GM12878 (cell line): ENCODE measurements around the gene PDK3. TPM values are rescaled to one million over a fixed set of nuclear protein-coding genes. Genes with fewer than 3 reads are reported as not detected.

Experiments used
- ATAC-seq: fragments of 200-7000 bp; cut with Tn5 transposase; 3 replicates; pipeline ENCODE4 v1.9.1; 2020; ENCODE audit warnings: mild to moderate bottlenecking, moderate library complexity
- BruUV-seq: library from RNA; stranded (reverse); fragments of 400-500 nt; replicated peaks from 2 replicates; lab custom pipeline; 2021; lab: Mats Ljungman, UMichigan
- CTCF ChIA-PET: fragments of 300-600 bp; sonication (Branson Sonifier 250); formaldehyde crosslinking; extraction: SDS; loops from one replicate; lab custom pipeline; 2021; ENCODE audit warnings: inconsistent platforms; lab: Yijun Ruan, JAX
- POLR2A ChIA-PET: fragments of 350-600 bp; formaldehyde crosslinking; extraction: SDS; loops from one replicate; lab custom pipeline; 2021; ENCODE audit warnings: inconsistent platforms; lab: Charles Lee
- RAD21 ChIA-PET: fragments of 300-600 bp; sonication (Branson Sonifier 250); formaldehyde crosslinking; loops from one replicate; lab custom pipeline; 2023; ENCODE audit warnings: antibody characterized with exemption; ENCODE audit not compliant: unreplicated experiment; lab: Charles Lee
- SMC1A ChIA-PET: fragments of 300-600 bp; sonication (Branson Sonifier 250); formaldehyde crosslinking; loops from one replicate; lab custom pipeline; 2023; ENCODE audit not compliant: unreplicated experiment, uncharacterized antibody; lab: Charles Lee
- DNase-seq: peaks from one replicate; pipeline ENCODE4 v3.0.0-alpha.2; 2011; ENCODE audit warnings: low read depth, low spot score
- FAIRE-seq: peaks from 3 replicates; lab custom pipeline; 2011; peaks lifted over from hg19 to GRCh38; lab: Jason Lieb, UNC
- H2AFZ ChIP-seq: 2 replicates; pipeline ENCODE4 v1.6.0; 2011; ENCODE audit warnings: low read depth, low read length, control low read depth; ENCODE audit not compliant: control insufficient read depth
- H3K27ac ChIP-seq: 2 replicates; pipeline ENCODE4 v1.5.1; 2011; ENCODE audit warnings: control low read depth; ENCODE audit not compliant: control insufficient read depth, insufficient read depth
- H3K27me3 ChIP-seq, 2 experiments: replicated peaks in 1 of 2; 2 replicates each; pipeline versions ENCODE4 v1.6.0 to v1.6.1; 2011; ENCODE audit warnings: low read length in 1 of 2; ENCODE audit not compliant: control insufficient read depth in 2 of 2, insufficient read depth in 2 of 2
- H3K36me3 ChIP-seq, 2 experiments: 2 replicates each; pipeline ENCODE4 v1.5.1; 2011; ENCODE audit warnings: low read length in 1 of 2; ENCODE audit not compliant: control insufficient read depth in 2 of 2, insufficient read depth in 2 of 2
- H3K4me1 ChIP-seq: 2 replicates; pipeline ENCODE4 v1.6.1; 2011; ENCODE audit warnings: mild to moderate bottlenecking, low read length, moderate library complexity, mixed read lengths; ENCODE audit not compliant: control insufficient read depth, insufficient read depth
- H3K4me2 ChIP-seq: 2 replicates; pipeline ENCODE4 v1.6.0; 2011; ENCODE audit warnings: control low read depth; ENCODE audit not compliant: control insufficient read depth, insufficient read depth
- H3K4me3 ChIP-seq: fragments of 200-600 bp; sonication (generic); 2 replicates; pipeline ENCODE4 v1.5.1; 2016
- H3K79me2 ChIP-seq: 2 replicates; pipeline ENCODE4 v1.6.0; 2011; ENCODE audit warnings: low read length; ENCODE audit not compliant: control insufficient read depth, insufficient read depth
- H3K9ac ChIP-seq: 2 replicates; pipeline ENCODE4 v1.8.0; 2011; ENCODE audit warnings: low read length, control low read depth, mixed read lengths; ENCODE audit not compliant: control insufficient read depth, insufficient read depth
- H3K9me3 ChIP-seq: replicated peaks from 3 replicates; pipeline ENCODE4 v1.5.1; 2011; ENCODE audit warnings: mild to moderate bottlenecking, low read length; ENCODE audit not compliant: control insufficient read depth, insufficient read depth
- H4K20me1 ChIP-seq: 2 replicates; pipeline ENCODE4 v1.6.0; 2011; ENCODE audit not compliant: control insufficient read depth, insufficient read depth
- ATF7 ChIP-seq: fragments of 450-650 bp; IDR thresholded peaks from 2 replicates; pipeline ENCODE4 v1.6.1; 2016; ENCODE audit warnings: low read depth, mild to moderate bottlenecking
- CEBPB ChIP-seq, 2 experiments: fragments of 150-350 bp in 1 of 2; IDR thresholded peaks; 2 replicates each; pipeline ENCODE4 v1.6.1; 2012 to 2014; ENCODE audit warnings: low read depth in 2 of 2, low read length in 2 of 2, borderline replicate concordance in 1 of 2, inconsistent platforms in 1 of 2
- MTA2 ChIP-seq: fragments of 450-650 bp; IDR thresholded peaks from 2 replicates; pipeline ENCODE4 v1.6.1; 2016; ENCODE audit warnings: low read depth, mild to moderate bottlenecking, moderate library complexity
- MYC ChIP-seq: IDR thresholded peaks from 2 replicates; pipeline ENCODE4 v1.6.1; 2011; ENCODE audit warnings: mild to moderate bottlenecking, low read length, moderate library complexity, inconsistent platforms; ENCODE audit not compliant: insufficient read depth, insufficient replicate concordance, insufficient read length, severe bottlenecking
- PAX8 ChIP-seq: fragments of 450-650 bp; IDR thresholded peaks from 2 replicates; pipeline ENCODE4 v1.6.1; 2017; ENCODE audit warnings: mild to moderate bottlenecking, moderate library complexity
- PML ChIP-seq: IDR thresholded peaks from 2 replicates; pipeline ENCODE4 v1.6.1; 2012; ENCODE audit warnings: low read length, inconsistent platforms
- RB1 ChIP-seq: fragments of 450-650 bp; formaldehyde crosslinking; IDR thresholded peaks from 2 replicates; pipeline ENCODE4 v1.6.1; 2017; ENCODE audit warnings: mild to moderate bottlenecking, borderline replicate concordance
- SREBF1 ChIP-seq: IDR thresholded peaks from 2 replicates; pipeline ENCODE4 v1.6.1; 2012; ENCODE audit warnings: mild to moderate bottlenecking, low read length
- TCF3 ChIP-seq: IDR thresholded peaks from 2 replicates; pipeline ENCODE4 v1.6.1; 2012; ENCODE audit warnings: low read depth, mild to moderate bottlenecking, low read length, borderline replicate concordance; ENCODE audit not compliant: insufficient read depth
- TCF7 ChIP-seq: IDR thresholded peaks from 2 replicates; pipeline ENCODE4 v1.6.1; 2014; ENCODE audit warnings: antibody characterized with exemption, borderline replicate concordance
- ZBED1 ChIP-seq: IDR thresholded peaks from 2 replicates; pipeline ENCODE4 v1.6.1; 2016; ENCODE audit warnings: borderline replicate concordance
- ZNF207 ChIP-seq: fragments of 450-650 bp; IDR thresholded peaks from 2 replicates; pipeline ENCODE4 v1.6.1; 2014; ENCODE audit warnings: antibody characterized with exemption, mild to moderate bottlenecking, borderline replicate concordance
- ZNF622 ChIP-seq: fragments of 450-650 bp; IDR thresholded peaks from 2 replicates; pipeline ENCODE4 v1.6.1; 2017; ENCODE audit warnings: mild to moderate bottlenecking, inconsistent platforms
- ZZZ3 ChIP-seq: IDR thresholded peaks from 2 replicates; pipeline ENCODE4 v1.6.1; 2011; ENCODE audit warnings: low read depth; ENCODE audit not compliant: control insufficient read depth, insufficient read length
- WGBS: methylation state at CpG from one replicate; pipeline ENCODE4 v1.1.6; 2016; ENCODE audit warnings: low lambda C conversion rate; ENCODE audit not compliant: insufficient replicate concordance, insufficient coverage; ENCODE audit errors: missing lambda C conversion rate; 5-methylcytosine and 5-hydroxymethylcytosine counted together
- in situ Hi-C: fragments of 300-500 bp; cut with MboI; formaldehyde crosslinking; loops from 9 replicates; pipeline ENCODE4 v1.14.3; 2018; ENCODE audit warnings: mixed read lengths
- intact Hi-C: fragments of 100-400 bp; cut with micrococcal nuclease; formaldehyde crosslinking; loops from one replicate; pipeline ENCODE4 v1.14.2; 2022; ENCODE audit not compliant: unreplicated experiment
- polyA plus RNA-seq, 11 experiments: library from polyadenylated mRNA; depleted of rRNA in 4 of 11; unstranded in 6 of 11; stranded (reverse) in 5 of 11; fragments of >200 nt; fragmentation: Nextera tagmentation in 4 of 11; fragmentation: Illumina TruSeq in 1 of 11; extraction: Ambion mirVana in 4 of 11; extraction: Trizol in 1 of 11; gene quantifications; 1 replicate in 1 of 11; 2 replicates in 10 of 11; pipeline versions ENCODE4 v1.2.1 to v1.2.3, GENCODE V29; 2011 to 2016; ENCODE audit warnings: inconsistent platforms in 2 of 11, missing spikeins in 2 of 11, low read depth in 1 of 11
- total RNA-seq, 4 experiments: library from RNA; depleted of rRNA in 3 of 4; stranded (reverse); fragments of >200 nt in 3 of 4; fragmentation: Illumina TruSeq in 1 of 4; extraction: Trizol in 1 of 4; gene quantifications; 2 replicates each; pipeline versions ENCODE4 v1.2.1 to v1.2.3, GENCODE V29; 2013 to 2021
- TF ChIP-seq, protein P1 (sequence below): IDR thresholded peaks from 2 replicates; pipeline ENCODE4 v1.6.1; 2012; ENCODE audit warnings: low read depth, low read length, improper control_type of control experiment
- TF ChIP-seq, protein P2 (sequence below): IDR thresholded peaks from 2 replicates; pipeline ENCODE4 v1.6.1; 2012; ENCODE audit warnings: mild to moderate bottlenecking, low read depth, low read length
- TF ChIP-seq, protein P3 (sequence below): IDR thresholded peaks from 2 replicates; pipeline ENCODE4 v1.6.1; 2011; ENCODE audit warnings: borderline replicate concordance, low read depth, mild to moderate bottlenecking, moderate library complexity, low read length; ENCODE audit not compliant: insufficient read depth, poor library complexity, severe bottlenecking
- TF ChIP-seq, protein P4 (sequence below): fragments of 450-650 bp; IDR thresholded peaks from 2 replicates; pipeline ENCODE4 v1.6.1; 2017; ENCODE audit warnings: borderline replicate concordance

The PDK3 gene
- total and polyA plus RNA-seq, 10 of the 15 experiments (the other 5 are each of a cell fraction or from before 2014, with no cell fraction given), result 4.2 to 54.6 (median 21.9) TPM

DNA sequence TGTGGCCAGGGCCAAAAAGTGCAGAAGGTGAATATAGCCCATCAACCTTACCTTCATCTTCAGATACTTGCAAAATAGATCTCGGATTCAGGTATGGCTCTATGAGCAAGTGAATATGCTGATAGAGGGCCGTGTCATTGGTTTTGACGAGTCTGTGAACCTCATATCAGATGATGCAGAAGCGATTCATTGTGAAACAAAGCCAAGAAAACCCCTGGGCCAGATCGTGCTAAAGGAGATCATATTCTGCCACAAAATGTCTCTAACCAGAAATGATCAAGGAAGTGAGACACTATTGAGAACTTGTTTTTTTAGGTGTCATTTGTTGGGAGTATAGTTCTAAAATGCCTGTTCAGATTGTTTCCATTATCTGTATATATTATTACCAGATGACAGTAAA, 48.3 kb downstream of the PDK3 start:
- ChIA-PET POLR2A (interaction anchor here (0.7 kb wide), 1 partner anchor 14 kb away, joined by 5 read pairs; no protein-coding TSS in a partner anchor), RAD21 (interaction anchor here (1.3 kb wide), 2 partner anchors 13 to 14 kb away, joined by 3 to 4 read pairs; no protein-coding TSS in a partner anchor), CTCF (interaction anchor here (1.6 to 2.1 kb wide), 2 partner anchors 13 to 117 kb away, joined by 4 read pairs; no protein-coding TSS in a partner anchor), SMC1A (interaction anchor here (0.8 to 2.4 kb wide), 6 partner anchors 12 to 143 kb away, joined by 3 to 9 read pairs (median 4); no protein-coding TSS in a partner anchor)
- H2AFZ ChIP-seq, result no peak overlapping the region
- H3K4me1 ChIP-seq, result peaks cover 5% of the 10 kb centered on the region
- H3K36me3 ChIP-seq, result no peaks in the 10 kb centered on the region
- DNase-seq (peak; percentile 63), FAIRE-seq (no peak), ATAC-seq (peak; percentile 98)
- WGBS, result 4% methylated on average over 5 of the region's 5 CpGs
- no peak overlapping the region for H3K4me2 ChIP-seq
- no peaks in the 10 kb centered on the region for H3K27me3 ChIP-seq
- no peaks in the 10 kb centered on the region for H3K79me2 ChIP-seq
- H3K27ac ChIP-seq, result peak overlapping the region; percentile 66
- intact Hi-C loops, result no loop called here
- no peaks in the 10 kb centered on the region for H4K20me1 ChIP-seq
- BruUV-seq, result no TSS peak
- no peak overlapping the region for H3K9ac ChIP-seq
- no peak overlapping the region for H3K4me3 ChIP-seq
- H3K9me3 ChIP-seq, result no peaks in the 10 kb centered on the region
- in situ Hi-C loops, result no loop called here
- TF ChIP-seq, protein P1, sequence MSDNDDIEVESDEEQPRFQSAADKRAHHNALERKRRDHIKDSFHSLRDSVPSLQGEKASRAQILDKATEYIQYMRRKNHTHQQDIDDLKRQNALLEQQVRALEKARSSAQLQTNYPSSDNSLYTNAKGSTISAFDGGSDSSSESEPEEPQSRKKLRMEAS, result no peak
- no peak for TF ChIP-seq ZBED1
- TF ChIP-seq SREBF1, result no peak
- TF ChIP-seq, protein P2, sequence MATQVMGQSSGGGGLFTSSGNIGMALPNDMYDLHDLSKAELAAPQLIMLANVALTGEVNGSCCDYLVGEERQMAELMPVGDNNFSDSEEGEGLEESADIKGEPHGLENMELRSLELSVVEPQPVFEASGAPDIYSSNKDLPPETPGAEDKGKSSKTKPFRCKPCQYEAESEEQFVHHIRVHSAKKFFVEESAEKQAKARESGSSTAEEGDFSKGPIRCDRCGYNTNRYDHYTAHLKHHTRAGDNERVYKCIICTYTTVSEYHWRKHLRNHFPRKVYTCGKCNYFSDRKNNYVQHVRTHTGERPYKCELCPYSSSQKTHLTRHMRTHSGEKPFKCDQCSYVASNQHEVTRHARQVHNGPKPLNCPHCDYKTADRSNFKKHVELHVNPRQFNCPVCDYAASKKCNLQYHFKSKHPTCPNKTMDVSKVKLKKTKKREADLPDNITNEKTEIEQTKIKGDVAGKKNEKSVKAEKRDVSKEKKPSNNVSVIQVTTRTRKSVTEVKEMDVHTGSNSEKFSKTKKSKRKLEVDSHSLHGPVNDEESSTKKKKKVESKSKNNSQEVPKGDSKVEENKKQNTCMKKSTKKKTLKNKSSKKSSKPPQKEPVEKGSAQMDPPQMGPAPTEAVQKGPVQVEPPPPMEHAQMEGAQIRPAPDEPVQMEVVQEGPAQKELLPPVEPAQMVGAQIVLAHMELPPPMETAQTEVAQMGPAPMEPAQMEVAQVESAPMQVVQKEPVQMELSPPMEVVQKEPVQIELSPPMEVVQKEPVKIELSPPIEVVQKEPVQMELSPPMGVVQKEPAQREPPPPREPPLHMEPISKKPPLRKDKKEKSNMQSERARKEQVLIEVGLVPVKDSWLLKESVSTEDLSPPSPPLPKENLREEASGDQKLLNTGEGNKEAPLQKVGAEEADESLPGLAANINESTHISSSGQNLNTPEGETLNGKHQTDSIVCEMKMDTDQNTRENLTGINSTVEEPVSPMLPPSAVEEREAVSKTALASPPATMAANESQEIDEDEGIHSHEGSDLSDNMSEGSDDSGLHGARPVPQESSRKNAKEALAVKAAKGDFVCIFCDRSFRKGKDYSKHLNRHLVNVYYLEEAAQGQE, result no peak
- TF ChIP-seq ZNF622, result no peak
- no peak for TF ChIP-seq RB1
- no peak for TF ChIP-seq ZZZ3
- peak; percentile 74 for TF ChIP-seq MTA2
- no peak for TF ChIP-seq PAX8
- no peak for TF ChIP-seq MYC
- TF ChIP-seq, protein P3, sequence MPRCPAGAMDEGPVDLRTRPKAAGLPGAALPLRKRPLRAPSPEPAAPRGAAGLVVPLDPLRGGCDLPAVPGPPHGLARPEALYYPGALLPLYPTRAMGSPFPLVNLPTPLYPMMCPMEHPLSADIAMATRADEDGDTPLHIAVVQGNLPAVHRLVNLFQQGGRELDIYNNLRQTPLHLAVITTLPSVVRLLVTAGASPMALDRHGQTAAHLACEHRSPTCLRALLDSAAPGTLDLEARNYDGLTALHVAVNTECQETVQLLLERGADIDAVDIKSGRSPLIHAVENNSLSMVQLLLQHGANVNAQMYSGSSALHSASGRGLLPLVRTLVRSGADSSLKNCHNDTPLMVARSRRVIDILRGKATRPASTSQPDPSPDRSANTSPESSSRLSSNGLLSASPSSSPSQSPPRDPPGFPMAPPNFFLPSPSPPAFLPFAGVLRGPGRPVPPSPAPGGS, result no peak
- TF ChIP-seq TCF3, result no peak
- TF ChIP-seq, protein P4, sequence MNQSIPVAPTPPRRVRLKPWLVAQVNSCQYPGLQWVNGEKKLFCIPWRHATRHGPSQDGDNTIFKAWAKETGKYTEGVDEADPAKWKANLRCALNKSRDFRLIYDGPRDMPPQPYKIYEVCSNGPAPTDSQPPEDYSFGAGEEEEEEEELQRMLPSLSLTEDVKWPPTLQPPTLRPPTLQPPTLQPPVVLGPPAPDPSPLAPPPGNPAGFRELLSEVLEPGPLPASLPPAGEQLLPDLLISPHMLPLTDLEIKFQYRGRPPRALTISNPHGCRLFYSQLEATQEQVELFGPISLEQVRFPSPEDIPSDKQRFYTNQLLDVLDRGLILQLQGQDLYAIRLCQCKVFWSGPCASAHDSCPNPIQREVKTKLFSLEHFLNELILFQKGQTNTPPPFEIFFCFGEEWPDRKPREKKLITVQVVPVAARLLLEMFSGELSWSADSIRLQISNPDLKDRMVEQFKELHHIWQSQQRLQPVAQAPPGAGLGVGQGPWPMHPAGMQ, result no peak
- TF ChIP-seq ZNF207, result no peak
- TF ChIP-seq TCF7, result no peak
- TF ChIP-seq ATF7, result peak; percentile 77; the same call in 1 of the 2 replicates
- TF ChIP-seq PML, result no peak
- TF ChIP-seq CEBPB (IDR thresholded peaks at IDR 0.05; ENCODE audit: borderline replicate concordance in 1 of 2, low read depth in 2 of 2, low read length in 2 of 2), result no peak
